Activated CD4-positive, alpha-beta T cell treated with anti-CD3 and anti-CD28 coated beads, Interleukin-2, amount 50 U/mL, for 1 hour (primary cell): ENCODE data around the gene FBLN1.

Experiments
- DNase-seq: peaks from one replicate; pipeline ENCODE4 v3.0.0-alpha.2; 2020

The FBLN1 gene

DNA sequence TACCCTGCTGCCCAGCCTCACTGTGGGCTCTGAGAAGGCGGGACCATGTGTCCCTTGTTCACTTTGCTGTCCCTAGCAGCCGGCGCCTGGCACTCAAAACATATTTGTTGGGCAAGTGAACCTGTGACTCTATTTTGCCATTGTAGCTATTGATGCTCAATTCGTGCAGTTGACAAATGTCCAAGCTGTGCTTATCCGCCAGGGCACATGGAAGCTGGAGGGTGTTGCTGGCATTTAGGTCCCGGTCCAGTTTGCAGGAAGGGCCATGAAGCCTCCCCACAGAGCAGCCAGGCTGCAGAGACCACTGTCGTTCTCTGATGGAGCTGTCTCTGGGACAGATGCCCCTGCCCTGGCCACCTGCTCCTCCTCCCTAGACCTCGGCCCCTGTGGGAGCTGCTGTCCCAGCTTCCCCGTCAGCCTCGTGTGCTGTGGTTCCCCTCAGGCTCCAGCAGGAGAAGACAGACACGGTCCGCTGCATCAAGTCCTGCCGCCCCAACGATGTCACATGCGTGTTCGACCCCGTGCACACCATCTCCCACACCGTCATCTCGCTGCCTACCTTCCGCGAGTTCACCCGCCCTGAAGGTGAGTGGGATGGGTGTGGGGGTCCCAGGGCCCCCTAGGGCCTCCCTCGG lies 71.5 kb downstream of the FBLN1 start:
- DNase-seq, result no peak

DNA sequence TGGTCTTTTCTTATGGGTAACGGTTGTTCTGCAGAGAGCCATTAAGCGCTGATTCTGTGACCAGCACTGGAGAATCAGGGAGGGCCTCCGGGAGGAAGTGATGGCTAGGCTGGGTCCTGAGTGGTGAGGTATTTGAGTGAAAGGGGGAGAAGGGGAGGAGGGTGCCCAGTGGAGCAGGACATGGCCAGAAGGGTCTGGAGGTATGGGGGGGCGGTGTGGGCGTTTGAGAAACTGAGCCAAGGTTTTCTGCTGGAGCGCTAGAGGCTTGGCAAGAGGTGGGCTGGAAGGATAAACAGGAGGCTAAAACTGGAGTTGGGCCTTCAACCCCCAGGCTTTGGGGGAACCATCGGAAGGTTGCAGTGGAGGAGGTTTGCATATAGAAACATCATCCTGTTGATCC lies 72.5 kb downstream of the FBLN1 start:
- no peak for DNase-seq

DNA sequence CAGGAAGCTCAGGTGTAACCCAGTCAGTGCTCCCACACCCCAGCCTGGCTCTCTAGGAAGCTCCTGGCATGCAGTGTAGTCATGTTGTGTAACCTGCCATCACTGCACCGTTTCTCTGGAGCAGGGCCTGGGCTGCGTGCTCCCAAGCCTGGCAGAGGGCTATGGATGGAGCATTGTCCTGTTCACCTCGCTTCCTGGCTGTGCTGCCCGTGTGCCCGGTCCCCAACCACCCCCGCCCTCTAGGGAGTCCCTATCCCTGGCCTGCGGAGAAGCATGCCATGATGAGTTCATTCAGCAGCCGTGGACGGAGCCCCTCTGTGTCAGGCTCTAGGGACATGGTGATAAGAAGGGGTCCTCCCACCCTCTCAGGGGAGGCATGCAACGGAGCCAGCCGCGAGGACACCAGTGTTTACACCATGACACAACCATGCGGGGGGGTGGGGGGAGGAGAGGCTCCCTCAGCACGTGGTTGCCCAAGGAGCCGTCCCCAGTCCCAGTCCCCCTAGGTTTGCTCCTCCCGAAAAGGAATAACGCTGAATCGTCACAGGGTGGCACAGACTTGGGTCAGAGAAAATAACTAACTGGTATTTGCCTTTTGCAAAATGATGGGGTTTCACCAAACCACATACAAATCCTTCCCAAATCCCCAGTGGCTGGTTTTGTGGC lies 73.1 kb downstream of the FBLN1 start:
- DNase-seq, result no peak

DNA sequence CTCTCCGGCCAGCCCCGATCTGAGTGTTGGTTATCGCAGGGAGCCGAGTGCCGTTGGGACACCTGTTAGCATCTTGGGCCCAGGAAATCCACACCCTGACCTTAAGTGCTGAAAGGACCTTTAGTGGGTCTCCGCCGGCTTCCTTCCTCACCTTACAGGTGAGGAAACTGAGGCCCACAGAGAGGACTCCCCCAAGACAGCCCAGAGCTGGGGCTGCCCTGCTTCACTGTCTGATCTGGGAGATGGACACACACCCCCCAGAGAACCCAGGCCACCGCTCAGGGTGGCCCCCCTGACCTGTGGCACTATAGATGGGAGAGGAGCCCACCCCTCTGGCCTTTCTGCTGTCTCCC lies 73.6 kb downstream of the FBLN1 start:
- no peak for DNase-seq

DNA sequence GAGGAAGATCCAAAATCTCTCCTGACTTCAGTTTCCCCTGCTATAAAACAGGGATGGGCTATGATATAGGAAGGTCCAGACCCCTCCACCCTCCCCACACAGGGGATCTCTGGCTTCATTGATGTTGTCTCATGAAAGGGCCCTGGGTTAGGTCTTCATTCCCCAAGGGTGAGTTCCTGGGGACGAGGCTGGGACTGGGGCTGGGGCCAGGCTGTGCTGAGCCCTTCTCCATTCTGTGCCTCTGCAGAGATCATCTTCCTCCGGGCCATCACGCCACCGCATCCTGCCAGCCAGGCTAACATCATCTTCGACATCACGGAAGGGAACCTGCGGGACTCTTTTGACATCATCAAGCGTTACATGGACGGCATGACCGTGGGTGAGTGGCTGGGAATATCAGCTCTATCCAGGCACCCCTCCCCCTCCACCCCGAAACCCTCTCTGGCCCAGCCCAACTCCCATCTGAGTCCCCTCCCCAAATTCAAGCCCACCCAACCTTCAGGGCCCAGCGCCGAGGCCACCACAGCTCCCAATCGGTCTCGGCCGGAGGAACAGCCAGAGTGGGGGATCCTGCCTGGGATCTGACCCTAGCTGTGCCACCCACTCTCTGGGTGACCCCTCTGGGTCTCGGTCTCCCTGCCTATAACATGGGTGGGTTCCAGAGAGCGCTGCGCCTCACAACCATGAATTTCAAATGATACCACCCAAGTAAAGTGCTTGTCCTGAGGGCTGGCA lies 74.2 kb downstream of the FBLN1 start:
- DNase-seq, result no peak

DNA sequence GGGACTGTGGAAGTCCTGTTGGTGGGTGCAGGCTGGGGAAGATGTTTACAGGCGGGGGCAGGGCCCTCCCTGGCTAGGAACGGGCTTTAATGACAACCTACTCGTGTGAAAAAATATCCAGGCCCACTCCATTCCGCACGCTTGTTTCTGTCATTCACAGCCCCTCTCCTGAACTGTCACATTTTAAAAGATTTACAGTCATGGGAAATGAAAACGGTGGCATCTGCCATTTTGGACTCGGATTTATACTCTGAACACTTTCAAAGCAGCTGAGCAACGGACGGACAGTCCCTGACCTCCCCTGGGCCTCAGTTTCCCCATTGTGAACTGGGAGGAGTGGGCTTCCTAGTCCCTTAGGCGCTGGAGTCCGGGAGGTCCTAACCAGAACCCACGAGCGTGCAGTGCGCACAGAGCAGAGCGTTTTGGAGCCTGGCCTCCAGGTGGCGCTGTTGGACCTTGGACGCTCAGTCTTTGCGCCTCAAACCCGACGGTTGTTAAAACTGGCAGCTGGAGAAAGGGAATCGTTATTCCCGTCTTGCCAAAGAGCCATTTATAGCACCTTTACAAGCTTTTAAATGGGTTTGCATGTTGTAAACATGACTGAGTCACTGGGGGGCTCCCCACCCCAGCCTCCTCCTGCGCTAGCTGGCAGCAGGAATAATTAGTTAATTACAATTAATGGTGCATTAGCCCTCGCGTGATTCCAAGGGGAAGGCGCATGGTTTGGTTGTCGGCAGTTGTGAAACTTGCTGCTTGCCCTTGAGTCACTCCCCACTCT lies 75.3 kb downstream of the FBLN1 start:
- DNase-seq, result peak; percentile 77

DNA sequence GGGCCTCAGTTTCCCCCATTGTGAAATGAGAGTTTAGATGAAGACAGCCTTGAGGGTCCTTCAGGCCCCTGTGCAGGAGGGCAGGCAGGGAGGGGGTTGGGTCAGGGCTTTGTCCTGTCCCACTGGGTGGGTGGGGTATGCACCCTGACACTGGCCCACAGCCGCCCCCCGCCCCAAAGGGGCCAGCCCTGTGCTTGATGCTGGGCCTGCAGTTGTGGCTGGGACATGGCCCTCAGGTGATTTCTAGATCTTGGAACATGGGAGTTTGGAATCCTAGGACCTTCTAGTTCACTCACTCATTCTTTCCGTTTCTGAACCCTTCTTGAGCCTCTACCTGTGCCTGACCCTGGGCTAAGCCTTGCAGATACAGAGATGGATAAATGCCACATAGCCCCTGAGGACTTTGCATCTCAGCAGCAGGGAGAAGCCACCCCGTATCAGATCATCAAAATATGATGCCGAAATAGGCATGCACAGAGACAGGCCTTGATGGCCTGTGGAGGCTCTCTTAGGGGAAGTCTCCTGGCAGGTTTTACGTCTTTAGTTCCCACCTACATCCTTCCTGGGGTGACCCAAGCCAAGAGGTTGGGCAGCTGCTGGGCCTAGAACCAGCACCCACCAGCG lies 76.0 kb downstream of the FBLN1 start:
- DNase-seq, result no peak

DNA sequence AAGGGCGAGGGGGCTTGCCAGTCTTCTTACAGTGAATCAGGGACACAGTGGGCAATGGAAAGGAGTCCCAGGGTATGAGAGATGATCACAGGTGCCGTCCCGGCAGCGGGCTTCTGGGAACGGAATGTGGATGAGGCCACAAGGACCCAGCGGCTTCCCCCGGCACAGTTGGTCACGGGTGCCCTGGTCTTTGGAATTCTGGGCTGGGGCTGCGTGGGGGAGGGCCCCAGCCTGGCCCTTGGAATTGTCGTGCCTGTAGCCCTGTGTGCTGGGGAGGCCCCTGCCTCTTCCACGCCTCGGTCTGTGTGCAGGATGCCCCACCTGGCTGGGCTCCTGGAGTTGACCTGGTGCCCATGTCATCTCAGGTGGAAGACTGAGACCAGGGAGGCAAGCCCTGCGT lies 76.6 kb downstream of the FBLN1 start:
- no peak for DNase-seq

DNA sequence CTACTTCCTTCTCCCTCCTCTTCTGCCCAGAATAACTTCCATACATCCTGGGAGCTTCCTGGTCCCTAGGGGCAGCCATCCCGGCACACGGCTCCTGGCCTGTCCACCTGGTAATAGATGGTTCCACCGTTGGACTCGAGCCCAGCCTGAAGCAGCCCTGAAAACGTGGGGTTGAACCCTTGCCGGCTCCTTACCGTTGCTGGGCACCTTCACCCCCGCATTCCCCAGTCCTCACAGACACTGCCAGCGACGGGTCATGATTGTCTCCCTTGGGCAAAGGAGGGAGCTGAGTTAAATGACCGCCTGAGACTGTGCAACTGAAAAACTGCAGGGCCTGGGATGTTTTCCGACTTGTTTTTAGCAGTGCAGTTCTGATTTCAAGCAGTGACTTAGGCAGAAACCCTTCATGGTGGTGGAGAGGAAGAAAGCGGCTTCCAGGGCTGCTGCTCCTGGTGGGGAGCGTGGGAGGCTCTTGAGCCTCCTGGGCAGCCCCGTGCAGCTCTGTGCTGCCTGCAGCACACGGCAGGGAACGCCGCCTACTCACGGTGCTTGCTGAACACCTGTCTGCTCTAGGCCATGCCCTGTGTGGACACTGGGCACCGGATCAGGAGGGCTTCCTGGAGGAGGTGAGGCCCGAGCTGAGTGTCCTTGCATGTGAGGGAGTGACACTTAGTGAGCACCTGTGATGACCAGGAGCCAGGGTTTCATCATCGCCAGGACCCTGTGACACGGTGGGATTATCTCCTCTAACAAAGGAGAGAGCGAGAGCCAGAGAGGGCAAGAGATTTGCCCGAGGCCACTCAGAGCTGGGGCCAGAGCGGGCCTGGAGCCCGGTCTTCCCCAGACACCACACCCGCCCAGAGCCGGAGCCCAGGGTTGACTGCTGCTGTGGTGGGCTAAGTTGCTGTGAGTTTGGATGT lies 77.4 kb downstream of the FBLN1 start:
- no peak for DNase-seq

DNA sequence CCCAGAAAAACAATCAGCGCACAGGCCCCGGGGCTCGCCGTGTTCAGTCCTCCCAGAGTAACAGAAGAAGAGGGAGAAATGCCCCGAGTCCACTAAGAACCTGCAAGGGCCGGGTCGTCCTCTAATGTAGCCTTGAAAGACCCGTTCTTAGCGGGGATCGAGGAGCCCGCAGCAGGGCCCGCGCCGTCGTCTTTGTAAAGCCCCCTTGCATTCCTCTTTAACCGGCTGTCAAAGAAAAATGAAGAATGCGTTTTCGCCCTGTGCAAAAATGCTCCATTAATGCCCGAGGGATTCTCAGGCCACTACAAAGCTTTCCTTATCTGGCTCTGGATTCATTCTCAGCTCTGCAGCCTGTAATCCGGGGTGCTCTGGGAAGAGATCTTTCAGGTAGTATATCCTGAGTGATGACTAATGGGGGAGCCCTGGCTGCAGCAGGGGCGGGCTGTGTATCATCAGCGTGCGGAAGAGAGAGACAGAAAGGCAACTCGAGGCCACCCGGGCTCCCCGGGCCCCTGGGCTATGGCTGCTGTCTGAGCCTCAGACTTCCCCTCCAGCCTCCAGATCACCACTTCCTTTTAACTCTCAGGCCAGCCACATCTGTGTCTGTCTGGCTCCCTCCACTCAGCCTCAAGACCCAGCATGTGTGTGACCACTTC lies 78.2 kb downstream of the FBLN1 start:
- DNase-seq, result no peak

DNA sequence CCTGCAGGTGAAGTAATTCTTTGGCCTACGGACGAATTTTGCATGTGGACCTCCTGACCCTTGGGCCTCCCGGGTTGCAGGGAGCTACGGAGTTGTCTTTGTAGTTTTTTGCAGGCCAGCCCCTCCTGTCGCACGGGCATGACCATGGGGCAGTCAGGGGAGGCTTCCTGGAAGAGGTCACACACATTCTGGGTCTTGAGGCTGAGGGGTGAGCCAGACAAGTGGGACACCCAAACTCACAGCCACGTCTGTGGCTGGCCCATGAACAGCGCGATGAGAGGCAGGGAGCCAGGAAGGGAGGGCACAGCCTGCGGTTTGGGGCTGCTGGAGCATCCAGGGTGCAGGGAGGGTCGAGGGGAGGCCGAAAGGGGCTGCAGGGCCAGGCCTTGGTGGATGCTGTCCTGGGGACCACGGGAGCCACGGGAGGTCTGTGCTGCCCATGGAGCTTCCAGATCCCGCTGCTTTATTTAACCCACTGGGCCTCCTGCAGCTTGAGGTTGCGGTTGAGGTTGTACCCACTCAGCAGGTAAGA lies 78.9 kb downstream of the FBLN1 start:
- DNase-seq, result no peak

DNA sequence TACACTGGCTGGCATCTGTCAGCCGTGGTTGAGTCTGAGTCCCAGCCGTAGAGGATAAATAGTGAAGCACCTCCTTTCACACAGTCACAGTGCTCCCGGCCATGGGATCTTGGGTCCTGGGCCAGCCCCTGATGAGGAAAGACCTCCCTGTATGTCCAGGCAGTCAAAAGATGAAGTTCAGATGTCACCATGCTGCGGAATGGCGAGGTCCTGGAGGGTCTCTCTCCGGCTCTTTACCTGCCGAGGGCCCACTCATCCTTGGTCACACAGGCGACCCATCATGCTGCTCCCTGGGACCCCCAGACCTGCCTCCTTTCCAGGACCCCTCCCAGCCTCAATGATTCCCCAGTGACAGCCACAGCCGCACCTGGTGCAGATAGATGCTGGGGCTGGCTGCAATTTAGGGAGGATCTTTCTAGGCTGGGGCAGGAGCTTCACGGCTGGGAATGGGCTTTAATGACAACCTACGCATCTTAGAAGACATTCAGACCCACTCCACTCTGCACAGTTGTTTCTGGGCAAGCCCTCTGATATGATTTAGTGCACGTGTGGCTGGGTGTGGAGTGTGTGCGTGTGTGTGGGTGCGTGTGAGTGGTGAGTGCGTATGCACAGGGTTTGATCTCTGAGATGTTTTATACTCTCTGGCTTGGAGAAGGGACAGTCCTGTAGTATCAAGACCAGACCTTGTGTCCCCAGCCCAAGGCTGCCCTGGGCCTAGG lies 79.7 kb downstream of the FBLN1 start:
- DNase-seq, result no peak

DNA sequence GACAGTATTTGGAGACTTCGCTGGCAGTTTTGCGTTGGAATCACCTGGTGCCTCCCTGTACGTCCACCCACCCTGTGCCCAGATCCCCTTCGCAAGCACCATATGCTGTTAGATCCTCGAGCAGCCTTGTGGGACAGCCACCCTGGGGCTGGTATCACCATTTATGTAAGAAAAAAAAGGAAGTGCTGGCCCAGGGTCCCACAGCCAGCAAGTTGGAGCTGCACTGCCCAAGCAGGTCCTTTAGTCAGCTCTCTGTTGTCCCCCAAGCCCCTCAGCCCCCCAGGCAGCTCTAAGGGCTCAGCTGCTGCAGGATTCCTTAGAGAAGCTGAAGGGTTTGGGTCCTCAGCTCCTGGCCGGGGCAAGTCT lies 80.3 kb downstream of the FBLN1 start:
- DNase-seq, result no peak

DNA sequence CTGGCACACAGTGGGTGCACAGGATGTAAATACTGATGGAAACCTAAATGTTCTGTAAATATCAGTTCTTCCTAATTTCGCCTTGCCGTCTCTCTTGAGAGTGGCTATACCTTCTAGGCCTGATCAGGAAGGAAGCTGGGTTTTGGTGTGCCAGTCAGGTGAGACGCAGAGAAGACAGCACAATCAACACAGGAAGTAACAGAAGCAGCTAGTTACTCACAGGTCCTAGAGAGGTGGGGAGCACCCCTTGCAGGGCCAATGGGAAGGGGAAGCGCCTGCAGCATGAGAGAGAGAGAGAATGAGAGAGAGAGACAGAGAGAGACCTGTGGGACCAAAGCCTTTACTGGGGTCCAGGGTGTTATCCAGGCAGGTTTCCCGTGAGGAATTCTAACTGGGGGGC lies 80.8 kb downstream of the FBLN1 start:
- DNase-seq, result no peak

DNA sequence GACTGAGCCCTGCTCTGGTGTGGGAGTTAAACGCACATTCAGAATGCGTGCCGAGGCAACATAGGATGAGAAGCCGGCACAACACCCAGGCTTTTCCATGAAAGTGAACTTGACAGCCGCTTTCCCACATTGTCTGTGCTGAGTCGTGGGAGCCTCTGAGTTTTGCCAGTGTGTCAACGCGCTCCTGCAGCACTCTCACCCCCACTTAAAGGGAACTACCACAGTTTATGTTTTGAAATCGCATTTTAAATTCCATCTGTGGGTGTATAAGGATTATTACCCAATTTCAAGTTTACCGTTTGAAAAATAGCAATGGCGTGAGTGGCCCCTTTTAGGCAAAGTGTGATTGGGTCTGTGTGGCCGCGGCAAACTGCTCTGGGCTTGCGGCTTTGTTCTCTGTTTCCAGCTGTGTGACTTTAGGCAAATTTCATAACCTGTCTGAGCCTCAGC lies 81.5 kb downstream of the FBLN1 start:
- DNase-seq, result no peak

DNA sequence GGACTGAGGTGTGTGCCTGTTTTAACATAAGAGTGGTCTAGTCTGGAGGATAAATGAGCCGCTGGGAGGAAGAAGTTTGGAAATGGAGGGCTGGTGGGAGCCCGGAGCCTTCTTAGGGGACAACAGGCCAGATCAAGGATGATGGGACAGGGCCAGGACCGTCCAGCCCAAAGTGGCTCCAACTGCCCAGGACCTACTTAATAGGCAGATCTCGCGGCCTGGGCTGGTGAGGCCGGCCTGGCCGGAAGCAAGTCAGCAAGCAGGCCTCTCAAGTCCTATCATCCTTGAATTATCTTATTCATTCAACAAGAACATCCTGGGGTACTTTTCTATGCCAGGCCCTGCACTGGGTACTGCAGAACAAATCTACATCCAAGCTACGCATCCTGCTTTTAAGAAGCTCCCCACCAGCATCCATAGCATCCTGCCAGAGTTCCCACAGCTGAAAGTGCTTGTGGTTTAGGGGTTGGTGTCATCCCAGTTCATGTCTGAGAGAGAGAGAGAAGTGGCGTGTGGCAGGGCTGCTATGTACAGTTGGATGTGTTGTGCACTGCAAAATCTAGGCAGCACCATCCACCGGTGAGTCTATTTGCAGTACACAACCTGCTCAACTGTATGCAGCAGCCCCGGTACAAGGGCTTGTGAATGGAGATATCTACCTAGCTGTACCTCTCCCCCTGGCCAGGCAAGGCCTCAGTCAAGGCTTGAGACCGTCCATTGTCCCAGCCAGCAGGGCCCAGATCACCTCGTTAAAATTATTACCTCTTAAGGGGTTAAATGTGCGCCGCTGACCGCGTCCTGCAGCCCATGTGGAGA lies 82.1 kb downstream of the FBLN1 start:
- DNase-seq, result no peak

DNA sequence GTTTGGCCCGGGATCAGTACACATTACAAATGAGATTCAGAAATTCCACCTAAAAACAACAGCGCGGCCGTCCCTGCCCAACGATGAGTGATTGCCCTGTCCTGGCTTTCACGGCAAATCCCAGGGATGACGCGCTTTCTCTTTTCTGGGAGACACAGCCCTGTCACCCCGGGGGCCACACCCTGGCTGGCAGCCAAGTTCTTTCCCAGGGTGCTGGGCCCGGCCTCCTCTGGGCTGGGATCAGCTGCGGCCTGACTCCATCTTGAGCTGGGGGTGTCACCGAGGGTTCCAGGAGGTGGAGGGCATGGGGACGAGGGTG lies 82.7 kb downstream of the FBLN1 start:
- DNase-seq, result no peak

DNA sequence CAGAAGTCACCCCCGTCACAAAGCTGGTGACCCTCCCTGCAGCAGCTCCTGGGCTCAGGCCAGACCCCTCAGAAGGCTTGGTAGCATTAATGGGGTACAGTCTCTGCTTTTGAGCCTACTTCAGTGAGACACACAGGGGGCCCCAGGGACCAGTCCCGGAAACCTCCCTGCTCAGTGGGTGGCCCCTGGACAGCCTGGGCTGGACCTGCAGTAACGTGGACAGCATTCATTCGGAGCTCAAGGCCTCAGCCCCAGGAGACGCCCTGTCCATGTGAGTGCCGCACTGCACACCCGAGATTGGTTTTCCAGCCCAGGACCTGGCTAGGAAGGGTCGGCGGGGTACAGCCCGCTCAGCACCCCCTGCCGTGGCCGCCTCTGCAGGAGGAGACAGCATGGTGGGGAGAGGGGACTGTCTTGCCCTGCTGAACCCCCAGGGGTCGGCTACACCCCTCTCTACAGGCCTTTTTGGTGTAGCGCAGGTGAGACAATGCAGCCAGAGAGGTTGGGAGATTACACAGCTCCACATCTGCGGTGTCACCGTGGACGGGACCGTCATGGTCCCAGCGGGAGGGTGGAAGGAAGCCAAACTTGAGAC lies 83.4 kb downstream of the FBLN1 start:
- DNase-seq, result no peak

DNA sequence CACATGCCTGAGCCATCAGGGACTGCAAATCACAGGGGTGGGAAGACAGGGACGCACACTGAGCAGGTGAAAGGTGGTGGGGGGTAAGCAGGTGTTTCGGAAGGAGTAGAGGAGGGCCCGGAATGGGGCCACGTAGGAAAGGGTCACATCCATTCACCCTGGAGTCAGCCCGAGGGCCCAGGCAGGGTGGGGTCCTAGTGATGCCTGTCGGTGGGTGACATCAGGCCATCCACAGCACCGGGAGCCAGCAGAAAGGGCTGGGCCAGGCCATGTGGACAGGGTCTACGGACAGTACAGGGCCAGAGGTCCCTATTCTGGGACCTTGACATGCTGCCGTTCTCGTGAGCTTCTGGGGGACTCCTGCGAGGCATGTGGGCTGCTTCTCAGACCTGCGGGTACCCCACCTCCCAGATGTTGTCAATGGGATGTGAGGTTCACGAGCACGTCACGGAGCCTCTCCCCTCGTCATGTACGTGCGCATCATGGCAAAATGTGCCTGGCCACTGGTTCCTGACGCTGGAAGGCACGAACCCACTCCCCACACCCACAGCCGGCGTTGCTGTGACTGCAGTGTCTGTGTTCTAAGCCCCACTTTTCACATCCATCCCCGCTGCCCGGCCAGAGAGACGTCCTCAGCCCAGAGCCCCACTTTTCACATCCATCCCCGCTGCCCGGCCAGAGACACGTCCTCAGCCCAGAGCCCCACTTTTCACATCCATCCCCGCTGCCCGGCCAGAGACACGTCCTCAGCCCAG lies 84.1 kb downstream of the FBLN1 start:
- no peak for DNase-seq
